Hematopoietic multipotent progenitor cell treated with erythropoietin and hydrocortisone succinate and interleukin-3 and kit ligand, for 6 days (in vitro differentiated cells): Measurements from ENCODE around the gene FRZB.

Source experiments
- DNase-seq: peaks from one replicate; pipeline ENCODE4 v3.0.0-alpha.2; 2015

The FRZB gene

DNA sequence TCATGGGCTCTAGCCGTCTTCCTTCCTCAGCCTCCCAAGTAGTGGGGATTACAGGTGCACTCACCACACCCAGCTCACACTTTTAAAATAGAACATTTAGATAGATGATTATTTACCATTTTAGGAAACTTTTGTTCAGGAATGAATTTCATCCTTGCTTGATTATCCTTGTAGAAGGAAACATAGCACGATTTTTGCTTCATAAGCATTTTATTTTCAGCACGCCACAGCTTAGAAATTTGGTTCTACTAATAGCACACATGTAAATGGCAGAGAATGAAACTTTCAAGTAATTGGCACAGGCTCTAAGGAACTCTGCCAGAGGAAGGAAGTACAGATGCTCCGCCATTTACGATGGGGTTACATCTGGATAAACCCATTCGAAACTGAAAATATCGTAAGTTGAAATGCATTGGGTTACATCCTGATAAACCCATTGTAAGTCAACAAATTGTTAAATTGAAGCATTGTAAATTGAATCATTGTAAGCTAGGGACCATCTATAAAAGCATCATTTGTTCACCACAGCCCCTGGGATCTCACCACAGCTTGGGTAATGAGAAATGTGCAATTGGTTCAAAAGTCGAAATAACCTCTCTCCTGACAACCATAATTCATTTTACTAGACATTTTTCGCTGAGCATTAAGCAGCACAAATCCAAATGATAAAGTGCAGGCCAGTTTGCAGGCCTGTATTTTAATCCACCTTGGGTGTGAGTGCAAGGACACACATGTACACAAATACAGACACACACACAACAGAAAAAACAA lies 33.2 kb downstream of the FRZB start:
- DNase-seq = no peak

DNA sequence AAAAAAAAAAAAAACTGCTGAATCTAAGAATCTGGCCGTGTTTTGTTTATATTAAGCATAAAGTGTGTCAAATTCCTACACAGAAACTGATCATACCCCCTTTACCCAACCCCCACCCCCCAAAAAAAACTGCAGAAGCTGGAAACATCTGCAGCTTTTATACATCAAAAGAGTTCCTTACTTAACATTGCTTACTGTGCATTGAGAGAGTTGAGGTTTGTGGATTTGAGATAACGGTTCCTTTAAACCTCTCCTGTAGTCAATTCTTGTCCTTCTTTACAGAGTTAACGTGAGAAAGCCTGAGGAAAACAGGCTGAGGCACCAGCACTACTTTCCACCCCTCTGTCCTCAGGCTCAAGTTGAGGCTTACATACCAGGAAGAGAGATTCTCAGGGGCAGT lies 34.5 kb downstream of the FRZB start:
- DNase-seq = no peak

DNA sequence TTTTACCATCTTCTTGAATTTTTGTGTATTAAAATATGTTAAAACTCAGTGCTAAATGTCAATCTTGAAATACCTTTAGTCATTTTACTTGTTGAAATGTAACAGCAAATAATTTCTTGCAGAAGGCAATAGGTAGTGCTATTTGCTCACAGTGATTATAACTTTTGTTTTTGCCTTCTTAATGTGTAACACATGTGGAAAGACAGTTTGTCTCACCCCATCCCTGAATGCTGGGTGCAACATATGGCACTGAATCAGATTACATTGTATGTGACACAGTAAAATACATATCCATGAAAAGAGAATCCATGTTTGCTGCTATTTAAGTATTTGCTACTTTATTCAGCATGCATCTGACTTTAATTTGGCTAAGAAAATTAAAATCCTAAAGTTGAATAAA lies 35.3 kb downstream of the FRZB start:
- no peak for DNase-seq

DNA sequence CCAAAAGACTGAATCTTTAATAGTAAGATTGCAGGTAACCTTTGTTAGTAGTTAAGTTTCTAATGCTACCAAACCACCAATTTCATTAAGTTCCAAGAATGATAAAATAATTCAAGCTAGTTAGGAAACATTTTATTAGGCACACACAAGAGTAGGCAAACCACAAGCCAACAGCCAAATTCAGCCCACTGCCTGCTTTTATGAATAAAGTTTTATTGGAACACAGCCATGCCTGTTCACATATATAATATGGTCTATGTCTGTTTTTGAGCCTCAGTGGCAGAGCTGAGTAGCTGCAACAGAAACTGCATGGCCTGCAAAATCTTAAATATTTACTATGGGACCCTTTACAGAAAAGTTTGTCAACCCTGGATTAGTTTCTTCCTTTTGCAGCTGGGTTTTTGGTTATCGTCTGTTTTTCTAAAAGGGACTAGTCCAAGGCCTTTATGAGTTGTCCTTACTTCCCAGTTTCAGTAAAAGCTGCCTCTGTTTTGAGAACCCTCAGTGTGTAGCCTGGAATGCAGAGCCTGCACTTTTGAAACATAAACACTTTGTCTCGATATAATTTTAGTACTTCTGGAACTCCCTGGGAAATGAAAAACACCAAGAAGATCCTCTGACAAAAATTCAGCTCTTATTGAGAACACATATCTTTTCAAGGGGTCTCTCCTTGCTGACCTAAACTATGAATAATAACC lies 39.1 kb downstream of the FRZB start:
- DNase-seq = no peak

DNA sequence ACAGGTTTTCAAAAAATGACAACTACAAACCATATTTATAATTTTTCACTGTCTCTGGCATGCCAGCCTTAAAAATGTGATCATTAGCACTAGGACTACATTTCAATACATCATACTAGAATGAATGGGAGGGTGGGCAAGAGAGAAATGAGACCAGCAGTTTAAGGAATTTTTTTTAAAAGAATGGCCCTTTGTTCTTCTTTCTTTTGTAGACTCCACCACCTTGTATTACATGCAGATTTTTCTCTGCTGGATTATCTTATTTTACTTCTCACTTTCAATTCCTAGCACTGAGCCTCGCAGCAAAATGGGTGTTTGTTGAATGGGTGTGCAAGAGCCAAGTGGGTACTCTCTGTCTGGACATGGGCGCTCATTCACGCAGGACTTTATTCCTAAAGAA lies 39.9 kb downstream of the FRZB start:
- DNase-seq = no peak

DNA sequence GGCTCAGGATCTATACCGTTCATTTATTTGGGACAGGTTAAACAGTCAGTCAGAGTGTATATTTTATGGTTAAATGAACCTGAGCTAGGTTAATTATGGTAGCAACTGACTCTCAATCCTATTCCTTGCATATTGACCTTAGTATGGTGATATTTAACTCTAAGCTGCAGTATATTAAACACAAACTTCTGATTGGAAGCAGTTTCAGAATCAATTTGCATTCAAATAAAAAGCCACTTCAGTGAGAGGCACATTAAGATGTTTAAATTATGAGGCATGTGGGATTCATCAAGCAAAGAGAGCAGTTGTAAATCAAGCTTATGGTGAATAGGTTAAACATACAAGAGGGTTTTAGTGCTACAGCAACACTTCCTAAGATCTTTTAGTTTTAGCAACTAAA lies 40.4 kb downstream of the FRZB start:
- DNase-seq = no peak

DNA sequence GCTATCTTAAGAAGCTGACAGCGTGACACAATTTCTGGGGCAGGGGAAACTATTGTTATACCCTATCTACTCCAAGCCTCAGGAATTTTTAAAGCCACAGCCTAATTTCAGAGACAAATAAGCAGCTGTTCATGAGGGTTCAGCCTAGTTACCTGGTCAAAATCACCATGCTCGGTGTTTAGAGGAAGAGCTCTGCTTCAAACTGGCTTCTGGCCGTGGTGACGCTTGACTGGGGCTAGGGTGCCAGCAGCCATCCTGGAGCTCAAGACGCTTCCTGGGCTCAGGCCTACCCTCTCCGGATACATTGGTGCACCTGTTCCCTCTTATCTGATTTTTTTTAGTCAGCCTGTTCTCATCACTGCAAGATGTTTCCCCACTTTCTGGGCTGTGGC lies 41.7 kb downstream of the FRZB start:
- DNase-seq = no peak

DNA sequence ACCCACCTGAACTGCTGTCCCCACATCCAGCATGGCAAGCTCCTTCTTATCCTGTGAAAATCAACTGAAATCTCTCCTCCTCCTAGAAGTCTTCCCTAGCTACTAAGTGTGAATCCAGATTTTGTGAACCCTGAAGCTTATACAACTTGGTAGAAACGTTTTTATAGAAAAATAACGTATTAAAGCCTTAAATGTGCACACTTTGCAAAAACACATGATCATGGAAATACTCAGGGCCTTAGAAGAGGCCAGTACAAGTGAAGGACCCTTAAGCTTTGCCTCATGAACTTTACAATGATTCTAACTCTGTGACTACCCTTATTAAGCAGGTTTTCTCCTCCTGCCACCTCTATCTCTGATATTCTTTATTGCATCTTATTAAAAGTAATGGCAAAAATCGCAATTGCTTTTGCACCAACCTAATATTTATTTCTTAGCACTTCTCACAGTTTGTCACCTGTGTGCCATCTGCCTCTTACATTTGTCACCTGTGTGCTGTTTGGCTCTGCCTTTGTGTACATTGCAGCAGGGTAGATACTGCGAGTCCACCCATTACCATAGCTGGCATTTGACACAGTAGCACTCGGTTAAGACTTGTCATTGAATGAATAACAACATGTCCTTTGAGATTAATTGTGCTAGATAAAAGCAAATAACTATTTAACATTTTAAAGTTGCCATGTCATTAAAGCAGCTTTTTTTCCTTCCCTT lies 42.2 kb downstream of the FRZB start:
- DNase-seq = no peak

DNA sequence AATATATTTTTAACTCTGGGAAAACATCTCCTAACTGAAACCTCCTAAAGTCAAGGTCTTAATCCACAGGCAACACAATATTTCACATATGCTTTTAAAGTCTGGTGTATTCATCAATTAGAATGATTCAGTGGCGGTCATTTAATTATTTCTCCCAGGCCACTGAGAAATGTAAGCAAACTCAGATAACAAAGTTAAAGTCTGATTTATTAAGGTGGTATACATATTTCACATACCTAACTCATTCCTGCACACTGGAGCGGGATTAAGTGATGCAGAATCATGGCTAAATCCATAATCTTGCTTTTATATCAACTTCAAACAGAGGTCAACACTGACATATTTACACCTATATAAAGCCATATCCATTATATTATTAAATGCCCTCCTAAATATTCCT lies 43.7 kb downstream of the FRZB start:
- DNase-seq = no peak

DNA sequence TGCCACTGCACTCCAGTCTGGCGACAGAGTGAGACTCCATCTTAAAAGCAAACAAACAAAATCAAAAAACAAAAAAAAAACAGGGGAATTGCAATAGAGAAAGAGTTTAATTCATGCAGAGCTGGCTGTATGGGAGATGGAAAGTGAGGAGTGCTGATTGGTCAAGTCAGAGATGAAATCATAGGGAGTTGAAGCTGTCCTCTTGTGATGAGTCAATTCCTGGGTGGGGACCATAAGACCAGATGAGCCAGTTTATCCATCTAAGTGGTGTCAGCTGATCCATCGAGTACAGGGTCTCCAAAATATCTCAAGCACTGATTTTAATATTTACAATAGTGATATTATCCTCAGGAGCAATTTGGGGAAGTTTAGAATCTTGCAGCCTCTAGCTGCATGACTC lies 45.3 kb downstream of the FRZB start:
- no peak for DNase-seq

DNA sequence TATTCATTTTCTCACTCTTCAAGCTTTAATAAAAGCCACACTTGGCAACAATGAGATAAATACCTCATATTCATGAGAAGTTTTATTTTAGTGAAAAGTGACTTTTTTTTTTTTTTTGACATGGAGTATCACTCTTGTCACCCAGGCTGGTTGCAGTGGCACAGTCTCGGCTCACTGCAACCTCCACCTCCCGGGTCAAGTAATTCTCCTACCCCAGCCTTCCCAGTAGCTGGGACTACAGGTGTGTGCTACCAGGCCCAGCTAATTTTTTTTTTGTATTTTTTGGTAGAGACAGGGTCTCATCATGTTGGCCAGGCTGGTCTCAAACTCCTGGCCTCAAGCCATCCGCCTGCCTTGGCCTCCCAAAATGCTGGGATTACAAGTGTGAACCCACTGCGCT lies 47.0 kb downstream of the FRZB start:
- no peak for DNase-seq

DNA sequence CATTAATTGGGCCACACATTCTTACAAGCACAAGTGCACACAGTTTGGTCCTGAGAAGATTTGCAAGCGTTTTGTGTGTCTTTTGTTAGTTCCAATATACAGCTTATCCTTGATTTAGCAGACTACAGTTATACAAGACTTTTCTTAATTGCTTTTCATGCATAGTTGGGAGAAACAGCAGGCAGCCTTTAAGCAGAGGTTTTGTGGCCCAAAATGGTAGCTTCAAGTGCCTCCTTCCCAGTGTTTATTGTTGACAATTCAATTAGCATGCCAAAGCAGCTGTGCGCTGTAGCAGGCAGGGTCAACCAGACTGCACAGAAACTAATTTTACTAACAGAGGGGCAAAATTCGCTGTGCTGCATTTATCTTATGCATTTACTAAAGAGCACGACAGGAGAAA lies 47.5 kb downstream of the FRZB start:
- no peak for DNase-seq

DNA sequence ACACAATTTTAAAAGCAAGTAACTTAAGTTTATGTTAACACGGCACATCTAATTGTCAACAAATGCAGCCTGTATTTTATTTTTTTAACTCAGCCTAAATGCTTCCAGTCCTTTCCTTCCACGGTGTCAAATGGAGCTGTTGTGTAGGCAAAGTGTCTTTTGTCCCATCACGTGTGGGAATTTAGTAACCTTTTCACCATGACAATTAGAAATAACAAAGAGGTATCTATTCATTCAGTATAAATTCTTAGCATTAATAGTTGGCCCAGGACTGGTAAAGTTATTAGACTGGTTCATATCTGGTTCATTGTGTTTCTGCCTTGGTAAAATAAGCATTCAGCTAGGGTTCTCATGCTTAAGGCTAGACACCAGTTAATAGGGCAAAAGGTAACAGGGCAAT lies 47.9 kb downstream of the FRZB start:
- DNase-seq = no peak

DNA sequence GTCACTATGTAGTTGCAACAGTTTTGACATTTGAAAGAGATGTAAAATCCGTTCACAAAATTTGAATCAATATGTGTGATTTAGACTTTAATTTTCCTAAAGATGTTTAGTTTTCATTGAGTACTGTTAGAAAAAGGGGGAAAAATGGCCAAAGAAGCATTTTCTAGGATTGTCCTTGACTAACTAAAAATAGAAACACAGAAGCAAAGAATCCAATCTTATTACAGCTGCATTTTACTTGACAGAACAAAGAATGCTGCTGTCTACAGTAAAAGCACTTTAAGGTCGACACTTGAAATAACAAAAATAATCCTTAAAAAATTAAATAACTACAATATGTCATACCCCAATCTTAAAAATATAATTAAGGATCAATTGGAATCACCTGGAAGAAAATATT lies 48.9 kb downstream of the FRZB start:
- no peak for DNase-seq

DNA sequence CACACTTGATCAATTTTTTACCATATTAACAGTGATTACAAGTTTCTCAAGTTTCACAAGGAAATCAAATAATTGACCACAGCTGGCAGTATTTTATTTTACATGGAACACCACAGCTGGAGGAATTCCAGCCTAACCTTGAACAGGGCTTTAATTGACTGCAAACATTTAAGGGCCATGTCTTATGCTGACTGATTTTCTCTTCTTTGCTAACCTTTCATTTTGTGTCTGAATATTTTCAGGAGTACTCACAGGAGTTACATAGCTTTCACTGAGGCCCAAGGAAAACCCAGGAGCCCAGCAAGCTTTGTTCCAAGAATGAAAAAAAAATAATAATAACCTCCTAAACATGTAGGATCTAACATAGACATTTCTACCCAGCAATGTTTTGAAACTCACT lies 49.6 kb downstream of the FRZB start:
- DNase-seq = no peak

DNA sequence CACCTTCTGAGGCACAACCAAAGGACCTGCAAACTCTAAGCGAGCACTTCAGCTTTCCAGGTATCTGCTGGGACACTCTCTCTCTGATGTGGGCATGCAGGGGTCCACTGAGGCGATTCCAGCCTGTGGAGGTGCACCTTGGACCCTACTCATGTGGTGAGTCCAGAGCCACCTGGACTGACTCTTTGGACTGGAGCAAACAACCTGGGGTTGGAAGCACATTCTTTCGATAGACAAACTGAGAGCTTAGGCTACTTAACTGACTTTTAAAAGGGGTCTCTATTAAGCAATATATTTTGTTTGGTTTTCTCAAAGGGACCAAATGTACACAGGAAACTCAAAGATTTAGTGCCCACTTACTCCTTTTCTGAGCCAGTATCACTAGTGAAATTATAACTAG lies 51.6 kb downstream of the FRZB start:
- DNase-seq = no peak

DNA sequence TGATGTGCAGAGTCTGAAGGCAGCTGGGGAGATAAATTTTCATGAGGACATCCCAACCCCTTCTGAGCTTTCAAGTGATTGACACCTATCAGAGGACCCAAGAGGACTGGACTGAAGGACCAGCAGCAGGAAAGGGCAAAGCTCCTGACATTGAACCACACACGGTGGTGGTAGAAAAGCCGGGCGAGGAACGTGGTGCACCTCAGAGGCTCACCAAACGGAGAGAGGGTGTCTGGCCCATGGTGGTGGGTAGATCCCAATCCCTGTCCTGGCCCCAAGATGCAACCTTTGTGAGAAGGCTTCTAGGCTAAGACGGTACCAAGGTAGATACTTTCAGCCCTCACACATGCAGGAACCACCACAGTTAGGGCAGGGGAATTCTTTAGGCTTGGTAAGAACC lies 52.1 kb downstream of the FRZB start:
- DNase-seq = no peak

DNA sequence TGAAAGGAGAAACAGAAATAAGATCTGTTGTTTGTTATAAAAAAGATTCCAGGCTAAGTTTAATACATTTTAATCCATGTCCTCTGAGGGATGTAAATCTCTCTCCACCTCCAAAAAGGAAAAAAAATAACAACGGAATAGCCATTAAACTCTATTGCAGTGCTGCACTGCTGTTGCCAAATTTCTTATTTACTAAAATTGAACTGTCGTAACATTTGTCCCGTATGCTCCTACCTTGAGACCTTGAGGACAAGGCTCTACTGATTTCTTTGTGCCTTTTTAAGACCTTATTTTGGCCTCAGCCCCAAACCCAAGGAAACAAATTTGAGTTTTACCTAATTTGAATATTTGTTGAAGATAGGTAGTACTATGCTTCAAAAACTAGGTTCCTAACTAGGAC lies 56.4 kb downstream of the FRZB start:
- no peak for DNase-seq

DNA sequence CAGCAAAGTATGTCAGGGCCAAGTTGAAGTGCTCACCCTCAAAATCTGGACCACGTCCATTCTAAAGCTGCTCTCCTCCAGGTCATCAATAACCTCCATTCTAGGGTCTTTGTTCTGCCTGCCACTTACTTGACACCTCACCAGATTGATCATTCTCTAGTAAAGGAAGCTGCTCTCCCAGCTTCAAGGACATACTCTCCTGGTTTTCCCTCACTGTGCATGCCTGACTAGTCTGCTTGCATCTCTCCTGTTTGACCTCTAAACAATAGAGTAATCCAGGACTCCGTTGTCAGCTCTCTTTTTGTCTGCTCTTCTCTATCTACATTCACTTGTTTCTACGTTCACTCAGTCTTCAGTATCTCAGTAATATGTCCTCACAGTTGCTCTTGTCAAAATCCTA lies 59.1 kb downstream of the FRZB start:
- DNase-seq = no peak

DNA sequence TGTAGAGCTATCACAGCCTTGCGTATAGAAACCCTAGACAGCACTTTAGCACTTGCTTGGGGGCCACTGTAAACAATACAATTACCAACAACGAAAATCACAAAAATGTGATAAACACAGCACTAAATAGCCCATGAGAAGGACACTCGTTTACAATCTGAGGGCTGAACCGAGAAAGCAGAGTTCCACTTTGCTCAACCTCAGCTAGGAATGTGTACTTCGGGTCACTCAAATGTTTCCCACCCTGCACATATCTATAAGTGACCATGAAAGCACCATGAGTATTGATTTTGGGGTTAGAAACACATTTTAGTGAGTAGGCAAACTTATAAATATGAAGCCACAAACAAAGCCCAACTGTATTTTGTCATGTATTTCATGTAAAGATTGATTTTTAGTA lies 62.3 kb downstream of the FRZB start:
- no peak for DNase-seq

DNA sequence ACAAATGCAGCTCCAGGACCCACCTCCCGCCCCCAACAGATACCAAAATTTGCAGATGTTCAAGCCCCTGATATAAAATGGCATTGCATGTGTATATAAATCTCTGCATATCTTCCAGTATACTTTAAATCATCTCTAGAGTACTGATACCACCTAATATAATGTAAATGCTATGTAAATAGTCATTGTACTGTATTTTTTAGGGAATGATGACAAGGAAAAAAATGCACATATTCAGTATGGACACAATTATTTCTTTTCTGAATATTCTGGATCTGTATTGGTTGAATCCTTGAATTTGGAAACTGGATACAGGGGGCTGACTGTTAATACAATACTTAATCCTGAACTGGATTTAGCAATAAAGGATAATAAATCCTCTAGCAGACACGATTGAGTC lies 67.7 kb downstream of the FRZB start:
- DNase-seq = no peak

DNA sequence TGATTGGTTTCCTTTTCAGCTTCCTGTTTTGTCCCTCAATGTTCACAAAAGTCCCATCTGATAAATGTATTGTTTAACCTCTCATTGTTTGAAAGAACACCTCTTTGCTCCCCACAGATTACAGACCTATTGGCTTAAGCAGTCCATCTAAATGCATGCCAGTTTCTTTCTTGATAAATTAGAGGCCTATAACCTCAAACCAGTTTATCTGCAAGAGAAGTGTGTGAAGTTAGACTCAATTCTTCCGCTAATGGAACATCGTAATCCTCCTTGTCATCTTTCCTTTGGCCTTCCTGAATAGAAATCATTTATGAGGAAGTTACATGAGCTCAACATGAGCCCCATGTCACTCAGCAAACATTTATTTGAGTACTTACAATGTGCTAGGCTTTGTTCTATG lies 74.0 kb downstream of the FRZB start:
- no peak for DNase-seq

DNA sequence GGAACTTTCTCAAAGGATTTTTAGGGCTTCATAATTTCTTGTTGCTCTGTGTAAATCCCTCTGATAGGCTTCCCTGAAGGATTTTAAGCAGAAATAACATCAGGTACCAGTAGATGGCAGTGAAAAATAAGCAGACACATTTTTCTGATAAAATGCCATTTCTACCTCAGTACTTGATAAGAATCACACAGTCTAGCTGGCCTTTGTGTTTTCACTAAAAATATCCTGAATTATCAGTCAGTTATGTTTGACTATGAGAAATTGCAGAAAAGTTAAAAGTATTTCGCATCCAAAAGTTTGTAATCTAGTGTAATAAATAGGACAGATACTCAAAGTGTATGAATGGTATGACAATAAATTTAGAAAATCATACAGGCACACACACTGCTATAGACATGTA lies 81.7 kb downstream of the FRZB start:
- peak; percentile 64 for DNase-seq

DNA sequence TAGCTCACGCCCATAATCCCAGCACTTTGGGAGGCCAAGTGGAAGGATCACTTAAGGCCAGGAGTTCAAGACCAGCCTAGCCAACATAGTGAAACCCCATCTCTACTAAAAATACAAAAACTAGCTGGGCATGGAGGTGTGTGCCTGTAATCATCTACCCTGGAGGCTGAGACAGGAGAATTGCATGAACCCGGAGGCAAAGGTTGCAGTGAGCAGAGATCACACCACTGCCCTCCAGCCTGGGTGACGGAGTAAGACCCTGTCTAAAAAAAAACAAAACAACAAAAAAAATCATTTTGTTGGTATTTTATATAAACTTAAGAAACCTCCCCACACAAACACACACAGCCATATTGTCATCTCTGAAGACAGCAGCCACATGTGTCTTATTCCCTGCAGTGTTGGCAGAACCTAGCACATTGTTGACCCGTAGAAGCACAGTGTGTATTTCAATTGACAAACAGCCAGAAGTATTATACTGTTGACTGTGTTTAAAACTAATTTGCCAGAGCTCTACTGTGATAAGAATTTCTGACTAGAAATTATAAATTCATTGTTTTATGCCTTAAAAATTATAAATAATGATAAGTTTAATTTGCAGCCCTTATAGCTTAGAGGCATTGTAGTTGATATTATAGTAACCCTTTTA lies 82.3 kb downstream of the FRZB start:
- no peak for DNase-seq
